WERI-Rb-1 (cell line): ENCODE measurements around the gene TOMT.

Experiments used
- DNase-seq: peaks from one replicate; pipeline ENCODE4 v3.0.0-alpha.2; 2020
- H3K27ac ChIP-seq: fragments of 250-450 bp; sonication (Bioruptor Pico); 2 replicates; pipeline ENCODE4 v1.5.1; 2020; ENCODE audit warnings: mild to moderate bottlenecking, moderate library complexity
- H3K27me3 ChIP-seq: fragments of 250-450 bp; sonication (Bioruptor Pico); 2 replicates; pipeline ENCODE4 v1.5.1; 2021; ENCODE audit warnings: mild to moderate bottlenecking, low read depth, moderate library complexity; ENCODE audit not compliant: insufficient read depth, severe bottlenecking
- H3K36me3 ChIP-seq: fragments of 250-450 bp; sonication (Bioruptor Pico); 2 replicates; pipeline ENCODE4 v1.5.1; 2020; ENCODE audit warnings: mild to moderate bottlenecking, moderate library complexity
- H3K4me3 ChIP-seq: 2 replicates; pipeline ENCODE4 v1.5.1; 2011; ENCODE audit warnings: low read depth, mild to moderate bottlenecking, control low read depth, low read length
- H3K9me3 ChIP-seq: fragments of 250-450 bp; sonication (Bioruptor Pico); 2 replicates; pipeline ENCODE4 v1.5.1; 2021; ENCODE audit warnings: mild to moderate bottlenecking, moderate library complexity; ENCODE audit not compliant: severe bottlenecking
- TF ChIP-seq, protein P1 (sequence below): IDR thresholded peaks from 2 replicates; pipeline ENCODE4 v1.5.1; 2011; ENCODE audit warnings: low read depth, mild to moderate bottlenecking, control low read depth, inconsistent platforms, low read length

Gene TOMT

DNA sequence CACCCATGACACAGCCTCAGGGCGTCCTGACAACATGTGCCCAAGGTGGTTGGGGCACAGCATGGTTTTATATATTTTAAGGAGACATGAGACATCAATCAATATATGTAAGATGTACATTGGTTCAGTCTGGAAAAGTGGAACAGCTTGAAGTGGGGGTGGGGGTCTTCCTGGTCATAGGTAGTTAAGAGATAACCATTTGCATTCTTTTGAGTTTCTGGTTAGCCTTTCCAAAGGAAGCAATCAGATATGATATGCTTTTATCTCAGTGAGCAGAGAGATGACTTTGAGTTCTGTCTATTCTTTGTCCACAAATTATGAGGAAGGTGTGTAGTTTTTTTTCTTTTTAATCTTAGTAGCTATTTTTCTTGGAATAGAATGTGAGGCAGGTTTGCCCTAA is 16.9 kb downstream of the TOMT start:
- Histone ChIP-seq H3K27me3 (no peaks in the 10 kb centered on the region), H3K9me3 (peaks cover 12% of the 10 kb centered on the region), H3K27ac (no peak overlapping the region), H3K4me3 (no peak overlapping the region), H3K36me3 (no peaks in the 10 kb centered on the region)
- DNase-seq, result no peak
- TF ChIP-seq, protein P1, sequence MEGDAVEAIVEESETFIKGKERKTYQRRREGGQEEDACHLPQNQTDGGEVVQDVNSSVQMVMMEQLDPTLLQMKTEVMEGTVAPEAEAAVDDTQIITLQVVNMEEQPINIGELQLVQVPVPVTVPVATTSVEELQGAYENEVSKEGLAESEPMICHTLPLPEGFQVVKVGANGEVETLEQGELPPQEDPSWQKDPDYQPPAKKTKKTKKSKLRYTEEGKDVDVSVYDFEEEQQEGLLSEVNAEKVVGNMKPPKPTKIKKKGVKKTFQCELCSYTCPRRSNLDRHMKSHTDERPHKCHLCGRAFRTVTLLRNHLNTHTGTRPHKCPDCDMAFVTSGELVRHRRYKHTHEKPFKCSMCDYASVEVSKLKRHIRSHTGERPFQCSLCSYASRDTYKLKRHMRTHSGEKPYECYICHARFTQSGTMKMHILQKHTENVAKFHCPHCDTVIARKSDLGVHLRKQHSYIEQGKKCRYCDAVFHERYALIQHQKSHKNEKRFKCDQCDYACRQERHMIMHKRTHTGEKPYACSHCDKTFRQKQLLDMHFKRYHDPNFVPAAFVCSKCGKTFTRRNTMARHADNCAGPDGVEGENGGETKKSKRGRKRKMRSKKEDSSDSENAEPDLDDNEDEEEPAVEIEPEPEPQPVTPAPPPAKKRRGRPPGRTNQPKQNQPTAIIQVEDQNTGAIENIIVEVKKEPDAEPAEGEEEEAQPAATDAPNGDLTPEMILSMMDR, result no peak

DNA sequence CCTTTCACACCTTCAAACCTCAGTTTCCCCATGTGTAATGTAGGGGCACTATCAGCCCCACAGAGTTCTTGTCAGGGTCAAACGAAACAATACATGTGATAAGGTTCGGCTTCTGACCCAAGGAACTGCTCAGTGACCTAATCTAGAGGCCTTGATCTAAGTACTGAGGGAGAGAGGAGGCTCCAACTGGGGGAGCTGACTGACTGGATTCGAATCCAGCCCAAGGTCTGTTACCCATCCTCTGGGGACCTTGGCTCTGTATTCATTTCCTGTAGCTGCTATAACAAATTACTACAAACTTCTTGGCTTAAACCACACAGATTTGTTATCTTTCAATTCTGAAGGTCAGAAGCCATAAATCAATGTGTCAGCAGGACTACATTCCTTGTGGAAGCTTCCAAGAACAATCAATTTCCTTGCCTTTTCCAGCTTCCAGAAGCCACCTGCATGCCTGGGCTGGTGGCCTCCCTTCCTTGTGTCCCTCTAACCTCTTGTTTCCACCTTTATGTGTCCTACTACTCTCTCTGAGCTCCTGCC is 17.5 kb downstream of the TOMT start:
- TF ChIP-seq, protein P1, result no peak
- no peak for DNase-seq
- Histone ChIP-seq H3K9me3 (peaks cover 12% of the 10 kb centered on the region), H3K27me3 (no peaks in the 10 kb centered on the region), H3K4me3 (no peak overlapping the region), H3K27ac (no peak overlapping the region), H3K36me3 (no peaks in the 10 kb centered on the region)

- no peak for DNase-seq
Measured at GRCh38 chr11:72124046-72124445, 18.3 kb downstream of the TOMT start.

GRCh38 chr11:72125956-72126355 is 20.2 kb downstream of the TOMT start:
- Histone ChIP-seq H3K4me3 (no peak overlapping the region), H3K27ac (no peak overlapping the region), H3K9me3 (peaks cover 17% of the 10 kb centered on the region), H3K27me3 (no peaks in the 10 kb centered on the region), H3K36me3 (no peaks in the 10 kb centered on the region)
- no peak for DNase-seq
- TF ChIP-seq, protein P1, result no peak

More at GRCh38 chr11:72124046-72124445, 18.3 kb downstream of the TOMT start:
- Histone ChIP-seq H3K27ac (no peak overlapping the region), H3K4me3 (no peak overlapping the region), H3K27me3 (no peaks in the 10 kb centered on the region), H3K9me3 (peaks cover 17% of the 10 kb centered on the region), H3K36me3 (no peaks in the 10 kb centered on the region)
- TF ChIP-seq, protein P1, result no peak

- no peaks in the 10 kb centered on the region for H3K36me3 ChIP-seq
Measured at GRCh38 chr11:72127923-72128322, 22.2 kb downstream of the TOMT start.

GRCh38 chr11:72129381-72129780 is 23.7 kb downstream of the TOMT start:
- TF ChIP-seq, protein P1, result no peak
- Histone ChIP-seq H3K27ac (no peak overlapping the region), H3K36me3 (no peaks in the 10 kb centered on the region), H3K27me3 (no peaks in the 10 kb centered on the region), H3K9me3 (peaks cover 13% of the 10 kb centered on the region), H3K4me3 (no peak overlapping the region)
- DNase-seq, result no peak

More at GRCh38 chr11:72127923-72128322, 22.2 kb downstream of the TOMT start:
- Histone ChIP-seq H3K9me3 (peaks cover 17% of the 10 kb centered on the region), H3K27ac (no peak overlapping the region), H3K27me3 (no peaks in the 10 kb centered on the region), H3K4me3 (no peak overlapping the region)
- DNase-seq, result no peak
- TF ChIP-seq, protein P1, result no peak
